GM18505 (cell line): ENCODE data around the gene HS3ST3B1.

ENCODE experiments used
- ATAC-seq: cut with Tn5 transposase; IDR thresholded peaks from one replicate; pipeline ENCODE4 v1.9.1; 2021; ENCODE audit not compliant: unreplicated experiment
- POLR2A ChIP-seq: IDR thresholded peaks from 4 replicates; pipeline ENCODE4 v1.6.1; 2011; ENCODE audit warnings: borderline replicate concordance; ENCODE audit not compliant: insufficient read depth, insufficient read length; ENCODE audit errors: extremely low read depth

Gene HS3ST3B1

DNA sequence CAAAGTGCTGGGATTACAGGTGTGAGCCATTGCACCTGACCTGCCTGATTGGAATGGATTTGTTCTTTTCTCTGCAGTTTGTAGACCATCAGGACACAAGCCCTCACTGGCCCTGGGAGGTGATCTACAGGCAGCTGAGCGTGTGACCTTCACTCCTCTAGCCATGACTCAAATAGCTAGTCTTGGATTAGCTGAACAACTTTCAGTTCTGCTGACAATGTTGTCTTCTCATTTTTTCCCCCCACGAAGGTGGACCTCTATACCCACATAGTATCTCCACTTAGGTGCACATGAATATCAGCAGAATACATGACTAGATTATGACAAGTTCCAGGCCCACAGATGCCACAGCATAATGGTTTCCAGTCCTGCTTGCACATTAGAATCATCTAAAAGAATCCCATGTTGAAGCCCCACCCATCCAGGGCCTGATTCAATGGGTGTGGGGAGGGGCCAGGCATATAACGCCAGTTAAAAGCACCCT is 36.8 kb downstream of the HS3ST3B1 start:
- peak; percentile 87 for ATAC-seq
- no peak for TF ChIP-seq POLR2A

DNA sequence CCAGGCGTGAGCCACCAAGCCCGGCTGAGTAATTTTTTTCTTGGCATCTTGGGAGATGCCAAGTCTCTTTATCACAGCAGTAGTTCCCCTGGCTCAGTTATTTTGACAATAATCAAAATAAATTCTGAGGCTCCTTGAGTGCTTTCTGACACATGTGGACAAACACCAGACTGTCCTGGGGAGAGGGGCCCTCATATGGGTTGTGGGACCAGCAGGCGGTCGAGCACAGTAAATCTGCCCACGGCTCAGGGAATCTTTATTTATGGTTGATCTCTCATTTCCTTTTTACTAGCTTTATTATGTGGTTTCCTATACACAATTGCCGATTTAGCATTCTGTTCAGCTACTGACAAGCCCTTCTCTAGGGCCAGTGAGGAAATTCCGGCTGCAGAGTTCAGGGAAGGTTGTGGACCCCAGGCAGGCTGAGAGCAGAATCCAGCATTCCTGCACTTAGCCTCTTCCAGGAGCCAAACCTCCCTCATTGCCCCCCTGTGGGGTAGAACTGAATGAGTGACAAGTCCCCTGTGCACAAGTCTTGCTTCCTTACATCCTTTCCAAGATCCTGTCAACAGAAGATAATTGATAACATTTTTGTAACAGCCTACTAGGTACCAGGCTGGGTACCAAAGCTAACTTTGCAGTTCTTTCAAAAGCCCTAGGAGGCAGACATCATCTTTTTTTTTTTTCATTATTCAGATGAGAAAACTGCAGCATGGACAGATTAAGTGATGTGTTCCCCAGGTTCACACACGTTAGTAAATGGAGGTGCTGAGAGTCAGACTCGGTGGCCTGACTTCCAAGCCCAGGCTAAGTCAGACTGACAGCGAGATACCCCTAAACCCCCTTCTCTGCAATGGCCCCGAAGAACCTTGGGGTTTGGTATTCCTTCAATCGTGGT is 40.2 kb downstream of the HS3ST3B1 start:
- no peak for TF ChIP-seq POLR2A
- ATAC-seq, result no peak

DNA sequence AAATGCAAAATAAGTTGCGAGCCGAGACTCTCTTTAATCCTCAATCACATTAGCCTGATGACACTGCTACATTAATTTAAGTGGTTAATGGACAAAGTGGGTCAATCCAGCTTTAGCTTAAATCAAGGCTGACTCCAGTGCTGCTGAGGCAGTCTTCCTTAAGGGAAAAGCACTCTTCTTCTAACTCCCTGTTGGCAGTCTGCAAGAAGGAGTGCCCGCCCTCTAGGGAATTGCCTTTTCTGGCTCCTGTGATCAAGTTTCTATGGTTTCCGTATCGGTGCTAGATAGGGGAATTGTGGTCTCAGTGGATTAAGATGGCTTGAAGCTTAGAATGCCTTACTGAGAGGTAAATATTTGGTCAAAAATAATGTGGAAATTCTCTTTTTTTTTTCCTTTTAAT is 41.0 kb downstream of the HS3ST3B1 start:
- no peak for TF ChIP-seq POLR2A
- ATAC-seq, result no peak

DNA sequence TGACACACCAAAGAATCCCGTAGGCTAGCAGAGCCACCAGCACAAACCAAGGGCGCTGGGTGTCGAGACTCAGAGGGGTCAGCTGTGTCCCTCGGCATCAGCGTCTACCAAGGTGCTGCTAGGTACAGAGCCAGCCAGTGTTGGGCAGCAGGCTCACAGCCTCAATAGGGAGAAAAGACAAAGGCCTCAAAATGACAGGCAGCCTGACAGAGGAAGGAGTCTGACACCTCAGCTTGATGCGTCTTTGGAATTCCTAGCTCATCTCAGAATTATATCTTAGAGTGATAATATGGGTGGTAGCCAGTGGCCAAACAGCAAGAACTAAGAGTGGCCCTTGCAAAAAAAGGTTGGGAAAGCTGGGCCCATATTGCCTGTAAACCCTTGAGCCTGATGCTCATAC is 45.9 kb downstream of the HS3ST3B1 start:
- no peak for ATAC-seq
- TF ChIP-seq POLR2A, result no peak

DNA sequence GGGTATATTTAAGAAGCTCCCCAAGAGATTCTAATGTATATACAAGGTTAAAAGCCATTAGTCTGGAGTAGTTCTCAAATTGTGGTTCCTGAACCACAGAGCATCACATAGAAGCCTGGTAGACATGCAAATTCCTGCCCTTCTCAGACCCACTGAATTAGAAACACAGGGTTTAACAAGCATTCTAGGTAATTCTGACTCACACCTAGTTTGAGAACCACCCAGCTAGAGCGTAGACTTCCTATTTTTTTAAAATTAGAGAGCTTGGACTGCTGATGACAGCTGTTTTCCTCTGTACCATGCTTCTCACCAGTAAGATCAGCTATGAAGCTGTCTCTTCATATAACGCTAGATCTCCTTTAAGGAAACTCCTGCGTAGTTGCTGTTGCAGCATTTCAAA is 50.6 kb downstream of the HS3ST3B1 start:
- TF ChIP-seq POLR2A, result no peak
- peak; percentile 88 for ATAC-seq

DNA sequence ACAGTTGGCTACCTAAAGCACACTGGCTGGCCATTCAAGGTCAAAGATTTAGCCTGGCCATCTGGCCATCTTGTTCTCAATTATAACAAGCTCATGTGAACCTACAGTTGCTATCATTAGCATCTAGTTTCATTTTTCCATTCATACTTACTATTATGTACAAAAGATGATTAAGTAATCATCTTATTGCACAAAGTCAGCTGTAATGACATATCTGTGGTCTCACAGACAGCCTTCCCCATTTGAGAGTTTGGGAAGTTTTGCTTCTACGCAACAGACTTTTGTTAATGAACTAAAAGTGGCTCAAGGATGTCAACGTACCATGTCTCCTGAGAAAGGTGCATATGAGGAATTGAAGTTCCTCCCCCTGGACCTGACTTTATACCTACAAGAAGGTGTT is 51.3 kb downstream of the HS3ST3B1 start:
- no peak for ATAC-seq

DNA sequence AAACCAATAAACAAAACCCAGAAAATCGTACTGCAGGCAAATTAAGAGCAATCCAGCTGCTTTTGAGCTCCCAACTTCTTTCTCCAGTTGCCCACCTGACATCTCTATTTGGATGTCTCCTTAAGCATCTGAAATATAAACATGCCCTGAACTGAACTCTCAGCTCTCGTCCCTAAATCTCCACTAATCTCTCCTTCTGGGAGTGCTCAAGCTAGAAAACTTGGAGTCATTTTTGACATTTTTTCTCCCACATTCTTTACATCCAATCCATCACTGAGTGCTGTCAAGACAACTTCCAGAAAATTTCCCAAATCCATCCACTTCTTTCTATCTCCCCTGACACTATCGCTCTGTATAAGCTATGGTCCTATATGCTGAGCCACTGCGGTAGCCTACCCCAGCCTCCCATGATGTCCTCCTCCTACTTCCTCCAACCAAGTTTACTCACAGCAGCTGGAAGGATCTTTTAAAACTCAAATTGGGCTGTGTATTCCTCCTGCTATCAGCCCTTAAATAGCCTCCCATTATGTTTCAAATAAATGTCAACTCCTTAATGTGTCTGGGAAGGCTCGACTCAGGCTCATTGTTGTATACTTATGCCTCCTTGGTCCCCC is 53.1 kb downstream of the HS3ST3B1 start:
- no peak for ATAC-seq
- no peak for TF ChIP-seq POLR2A

More for the DNA sequence above, 51.3 kb downstream of the HS3ST3B1 start:
- TF ChIP-seq POLR2A, result no peak

DNA sequence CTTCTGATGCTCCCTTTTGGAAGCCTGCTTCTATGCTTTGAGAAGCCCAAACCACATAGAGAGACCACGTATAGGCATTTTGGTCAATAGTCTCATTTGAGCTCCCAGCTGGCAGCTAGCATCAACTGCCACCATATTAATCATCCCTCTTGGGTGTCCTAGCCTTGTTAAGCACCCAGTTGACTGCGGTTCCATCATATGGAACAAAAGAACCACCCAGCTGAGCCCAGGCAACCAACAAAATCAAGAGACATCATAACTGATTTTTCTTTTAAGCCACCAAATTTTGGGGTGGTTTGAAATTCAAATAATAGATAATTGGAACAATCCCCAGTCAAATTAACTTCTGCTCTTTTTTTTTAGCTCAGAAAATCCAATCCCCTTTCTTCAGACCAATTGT is 53.9 kb downstream of the HS3ST3B1 start:
- no peak for ATAC-seq

DNA sequence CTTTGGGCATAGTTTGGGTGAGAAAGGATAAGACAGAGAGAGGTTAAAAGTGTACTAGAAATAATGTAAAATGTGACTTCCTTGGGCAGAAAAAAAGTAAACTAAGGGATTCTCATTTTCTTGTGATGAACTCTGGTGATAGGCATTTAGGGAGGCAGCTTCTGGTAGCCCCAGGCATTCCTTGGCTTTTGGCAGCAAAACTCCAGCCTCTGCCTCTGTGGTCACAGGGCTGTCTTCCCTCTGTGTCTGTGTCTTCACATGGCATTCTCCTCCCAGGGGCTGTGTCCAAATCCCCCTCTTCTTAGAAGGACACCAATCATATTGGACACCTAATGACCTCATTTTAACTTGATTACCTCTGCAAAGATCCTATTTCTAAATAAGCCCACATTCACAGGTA is 54.7 kb downstream of the HS3ST3B1 start:
- TF ChIP-seq POLR2A, result no peak
- no peak for ATAC-seq

More for the DNA sequence above, 53.9 kb downstream of the HS3ST3B1 start:
- TF ChIP-seq POLR2A, result no peak

DNA sequence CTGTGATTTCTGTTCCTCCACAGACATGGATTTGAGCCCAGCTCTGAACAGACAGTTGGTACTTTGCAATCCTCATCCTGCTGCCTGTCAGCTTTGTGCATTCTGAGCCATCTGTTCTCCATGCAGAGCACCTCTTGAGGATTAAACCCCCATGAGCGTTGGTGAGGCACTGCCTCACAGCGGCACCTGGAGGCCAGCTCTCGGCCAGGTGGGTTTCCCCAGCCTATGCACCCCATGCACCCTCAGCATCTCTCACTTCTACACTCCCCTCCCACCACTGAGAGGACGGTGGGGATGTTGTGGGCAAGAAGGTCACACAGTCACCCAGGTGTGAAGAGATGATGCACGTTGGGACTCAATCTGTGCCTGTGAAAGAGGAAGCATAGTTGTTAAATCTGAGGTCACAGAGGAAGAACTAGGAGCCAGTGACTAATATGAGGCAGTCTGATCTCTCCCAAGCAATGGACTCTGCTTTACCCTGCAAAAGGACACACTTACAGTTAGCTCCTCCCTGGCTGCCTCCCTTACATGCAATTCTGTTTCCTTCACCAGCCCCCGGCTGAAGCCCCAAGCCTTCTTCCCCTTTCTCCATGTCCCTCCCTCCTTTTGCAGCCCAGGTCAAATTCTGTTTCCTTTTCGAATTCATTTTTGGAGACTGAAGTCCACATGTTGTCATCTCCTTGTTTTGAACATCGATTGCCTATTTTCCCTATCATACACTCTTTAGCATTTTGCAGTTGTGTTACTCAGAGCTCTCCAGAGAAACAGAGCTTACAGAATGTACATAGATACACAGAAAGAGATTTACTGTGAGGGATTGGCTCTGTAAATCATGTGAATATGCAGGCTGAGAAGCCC is 58.5 kb downstream of the HS3ST3B1 start:
- peak; percentile 98 for ATAC-seq
- TF ChIP-seq POLR2A, result no peak

DNA sequence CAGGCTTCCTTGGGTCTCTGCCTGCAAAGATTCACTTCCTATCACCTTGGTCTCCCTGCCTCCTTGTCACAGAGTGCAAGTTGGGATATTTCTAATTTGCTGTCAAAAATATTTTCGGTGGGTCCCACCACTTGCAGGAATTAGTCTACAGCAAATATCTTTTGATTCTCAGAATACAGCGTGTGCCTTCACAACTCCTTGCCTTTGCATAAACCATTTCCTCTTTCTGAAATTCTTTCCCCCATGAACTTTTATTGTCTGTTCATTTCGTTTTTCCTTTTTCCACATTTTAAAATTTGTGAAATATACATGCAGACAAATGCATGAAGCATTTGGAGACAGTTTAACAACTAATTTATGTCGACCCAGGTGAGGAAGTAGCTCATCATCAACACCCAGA is 60.0 kb downstream of the HS3ST3B1 start:
- TF ChIP-seq POLR2A, result no peak
- ATAC-seq, result no peak

DNA sequence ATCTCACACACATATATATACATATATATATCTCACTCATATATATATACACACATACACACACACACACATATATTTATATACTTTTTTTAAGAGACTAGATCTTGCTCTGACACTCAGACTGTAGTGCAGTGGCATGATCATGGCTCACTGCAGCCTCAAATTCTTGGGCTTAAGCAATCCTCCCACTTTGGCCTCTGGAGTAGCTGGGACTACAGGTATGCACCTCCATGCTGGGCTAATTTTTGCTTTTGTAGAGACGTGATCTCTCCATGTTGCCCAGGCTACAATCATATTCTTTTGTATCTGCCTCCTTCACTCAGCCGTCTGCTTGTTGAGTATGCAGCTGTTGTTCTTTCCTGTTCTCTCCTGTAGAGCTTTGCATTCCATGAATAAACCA is 60.6 kb downstream of the HS3ST3B1 start:
- no peak for TF ChIP-seq POLR2A

DNA sequence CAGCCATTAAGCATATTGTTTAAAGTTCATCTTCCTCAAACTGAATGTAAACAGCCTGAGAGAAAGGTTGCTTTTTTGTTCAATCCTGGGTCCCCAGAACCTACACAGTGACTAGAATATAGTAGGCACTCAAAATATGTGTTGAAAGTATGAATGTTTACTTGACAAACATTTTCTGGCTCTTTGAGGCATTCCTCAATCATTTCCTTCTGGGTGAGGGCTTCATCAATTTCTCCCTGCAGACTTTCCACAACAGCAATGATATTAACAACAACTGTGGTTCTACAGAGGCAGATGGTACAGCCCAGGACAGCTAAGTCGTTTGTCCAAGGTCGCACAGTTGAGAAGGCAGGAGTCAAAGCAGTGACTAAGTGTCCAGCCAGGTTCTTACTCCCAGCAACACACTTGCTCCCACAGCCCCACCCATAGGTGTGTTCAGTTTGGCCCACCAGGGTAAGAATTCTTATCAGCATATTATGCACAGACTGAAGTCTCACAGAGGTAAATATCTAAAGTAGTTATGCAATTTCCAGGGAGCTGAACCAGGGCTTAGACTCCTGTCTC is 61.1 kb downstream of the HS3ST3B1 start:
- TF ChIP-seq POLR2A, result no peak
- no peak for ATAC-seq

More for the DNA sequence above, 60.6 kb downstream of the HS3ST3B1 start:
- no peak for ATAC-seq
